ENCODE results near the gene SPATA1.

GRCh38 chr1:84587099-84587498 is 80.9 kb downstream of the SPATA1 start:
- TF ChIP-seq CTCF (IDR thresholded peaks at IDR 0.05): no peak
- no peak for TF ChIP-seq POLR2A (IDR thresholded peaks at IDR 0.05)
- no peak for TF ChIP-seq POLR2AphosphoS5 (IDR thresholded peaks at IDR 0.05)
- TF ChIP-seq EP300 (IDR thresholded peaks at IDR 0.05; ENCODE audit: low read depth): no peak
